NCI-H2107 treated with DMSO at 0.1 percent for 48 hours (cell line): ENCODE data around the gene ABCB6.

Experiments
- DNase-seq: peaks from one replicate; lab custom pipeline; 2025; ENCODE audit not compliant: unreplicated experiment; lab: John Stamatoyannopoulos, UW

ABCB6 gene

GRCh38 chr2:219186754-219187456, 31.9 kb downstream of the ABCB6 start:
- no peak for DNase-seq

DNA sequence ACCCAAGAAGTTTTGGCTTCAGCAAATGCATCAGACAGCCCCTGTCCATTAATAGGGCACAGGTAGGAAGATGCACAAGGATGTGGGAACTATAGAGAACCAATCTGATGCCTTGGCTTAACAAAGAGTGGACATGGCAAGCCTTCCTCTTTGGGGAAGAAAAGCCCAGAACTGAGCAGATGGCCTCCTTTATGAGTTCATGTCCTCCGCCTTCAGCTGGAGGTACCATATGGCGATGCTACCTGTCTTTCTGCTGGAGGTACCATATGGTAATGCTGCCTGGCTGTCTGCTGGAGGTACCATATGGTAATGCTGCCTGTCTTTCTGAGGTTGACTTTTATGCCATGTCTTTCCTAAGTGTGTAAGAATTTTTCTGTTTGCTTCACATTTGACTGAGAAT, 34.6 kb downstream of the ABCB6 start:
- DNase-seq: no peak

DNA sequence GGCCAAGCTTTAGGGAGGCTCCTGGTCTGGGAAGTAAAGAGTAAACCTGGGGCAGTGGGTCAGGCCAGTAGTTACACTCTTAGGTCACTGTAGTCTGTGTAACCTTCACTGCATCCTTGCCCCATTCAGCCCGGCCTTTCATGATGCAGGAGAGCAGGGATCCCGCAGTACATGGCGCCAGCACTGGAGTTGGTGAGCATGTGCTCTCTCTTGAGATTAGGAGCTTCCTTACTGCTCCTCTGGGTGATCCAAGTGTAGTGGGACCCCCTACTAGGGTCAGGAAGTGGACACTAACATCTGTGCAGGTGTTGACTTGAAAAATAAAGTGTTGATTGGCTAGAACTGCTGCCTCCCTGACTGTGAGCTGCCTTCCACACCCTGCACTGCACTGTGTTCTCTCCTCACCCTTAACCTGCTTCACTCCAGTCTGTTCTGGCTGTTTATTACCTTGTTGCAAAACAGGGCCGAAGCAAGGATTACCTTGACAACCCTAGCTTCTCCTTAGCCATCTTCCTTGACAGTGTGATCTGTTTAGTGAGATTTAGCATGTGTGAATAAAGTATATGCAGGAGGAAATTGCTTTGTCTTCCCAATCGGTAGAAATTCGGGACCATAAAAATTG, 35.5 kb downstream of the ABCB6 start:
- DNase-seq: no peak

DNA sequence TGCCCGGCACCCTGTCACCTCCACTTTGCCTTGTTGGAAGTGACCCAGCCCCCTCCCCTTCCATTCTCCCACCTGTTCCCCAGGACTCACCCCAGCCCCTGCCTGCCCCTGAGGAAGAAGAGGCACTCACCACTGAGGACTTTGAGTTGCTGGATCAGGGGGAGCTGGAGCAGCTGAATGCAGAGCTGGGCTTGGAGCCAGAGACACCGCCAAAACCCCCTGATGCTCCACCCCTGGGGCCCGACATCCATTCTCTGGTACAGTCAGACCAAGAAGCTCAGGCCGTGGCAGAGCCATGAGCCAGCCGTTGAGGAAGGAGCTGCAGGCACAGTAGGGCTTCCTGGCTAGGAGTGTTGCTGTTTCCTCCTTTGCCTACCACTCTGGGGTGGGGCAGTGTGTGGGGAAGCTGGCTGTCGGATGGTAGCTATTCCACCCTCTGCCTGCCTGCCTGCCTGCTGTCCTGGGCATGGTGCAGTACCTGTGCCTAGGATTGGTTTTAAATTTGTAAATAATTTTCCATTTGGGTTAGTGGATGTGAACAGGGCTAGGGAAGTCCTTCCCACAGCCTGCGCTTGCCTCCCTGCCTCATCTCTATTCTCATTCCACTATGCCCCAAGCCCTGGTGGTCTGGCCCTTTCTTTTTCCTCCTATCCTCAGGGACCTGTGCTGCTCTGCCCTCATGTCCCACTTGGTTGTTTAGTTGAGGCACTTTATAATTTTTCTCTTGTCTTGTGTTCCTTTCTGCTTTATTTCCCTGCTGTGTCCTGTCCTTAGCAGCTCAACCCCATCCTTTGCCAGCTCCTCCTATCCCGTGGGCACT, 36.2 kb downstream of the ABCB6 start:
- no peak for DNase-seq

DNA sequence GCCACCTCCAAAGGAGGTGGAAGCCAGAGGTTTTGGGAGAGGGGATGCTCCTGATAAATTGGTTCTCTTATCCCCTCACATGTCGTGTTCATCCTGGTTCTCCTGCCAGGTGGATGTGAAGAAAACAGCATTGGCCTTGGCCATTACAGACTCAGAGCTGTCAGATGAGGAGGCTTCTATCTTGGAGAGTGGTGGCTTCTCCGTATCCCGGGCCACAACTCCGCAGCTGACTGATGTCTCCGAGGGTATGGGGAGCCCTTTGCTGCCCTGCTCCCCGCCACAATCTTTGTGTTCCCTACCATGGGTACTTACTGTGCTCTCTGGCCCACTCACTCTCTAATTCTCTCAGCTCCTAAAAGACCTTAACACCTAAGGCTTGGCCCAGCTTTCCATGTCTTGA, 37.2 kb downstream of the ABCB6 start:
- no peak for DNase-seq

GRCh38 chr2:219180961-219181360, 37.8 kb downstream of the ABCB6 start:
- no peak for DNase-seq

DNA sequence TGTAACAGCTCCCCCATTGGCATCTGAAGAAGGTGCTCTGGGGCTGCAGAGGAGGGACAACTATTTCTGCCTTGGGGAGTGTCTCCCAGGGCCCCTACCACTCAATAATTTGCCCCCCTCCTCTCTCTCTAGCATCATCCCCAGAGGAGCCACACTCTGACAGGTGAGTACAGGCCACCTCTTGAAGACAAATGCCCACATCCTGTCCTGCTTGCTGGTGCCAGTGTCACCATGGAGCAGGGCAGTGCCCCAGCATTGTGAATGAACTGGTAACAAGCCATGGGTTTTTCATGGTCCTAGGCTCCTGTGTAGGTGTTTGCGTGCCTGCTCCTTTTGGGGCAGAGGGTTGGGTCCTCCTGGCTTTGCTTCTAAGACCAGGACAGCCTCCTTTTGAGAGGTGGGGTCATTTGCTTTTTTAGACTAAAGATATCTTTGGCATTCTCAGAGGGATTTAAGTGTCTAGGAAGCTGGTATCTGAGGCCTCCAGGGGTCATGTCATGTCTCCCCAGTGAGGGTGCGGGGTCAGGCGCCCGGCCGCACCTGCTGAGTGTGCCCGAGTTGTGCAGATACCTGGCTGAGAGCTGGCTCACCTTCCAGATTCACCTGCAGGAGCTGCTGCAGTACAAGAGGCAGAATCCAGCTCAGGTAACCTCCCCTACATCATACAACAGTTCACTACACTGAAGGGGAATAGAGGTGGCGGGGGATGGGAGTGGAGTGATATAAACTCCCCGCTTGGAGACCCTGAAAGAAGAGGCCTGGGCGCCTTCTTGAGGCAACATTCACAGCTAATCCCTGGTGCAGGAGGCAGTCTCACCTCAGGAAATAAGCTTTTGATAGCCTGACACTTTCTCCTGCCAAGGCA, 38.9 kb downstream of the ABCB6 start:
- DNase-seq: no peak

DNA sequence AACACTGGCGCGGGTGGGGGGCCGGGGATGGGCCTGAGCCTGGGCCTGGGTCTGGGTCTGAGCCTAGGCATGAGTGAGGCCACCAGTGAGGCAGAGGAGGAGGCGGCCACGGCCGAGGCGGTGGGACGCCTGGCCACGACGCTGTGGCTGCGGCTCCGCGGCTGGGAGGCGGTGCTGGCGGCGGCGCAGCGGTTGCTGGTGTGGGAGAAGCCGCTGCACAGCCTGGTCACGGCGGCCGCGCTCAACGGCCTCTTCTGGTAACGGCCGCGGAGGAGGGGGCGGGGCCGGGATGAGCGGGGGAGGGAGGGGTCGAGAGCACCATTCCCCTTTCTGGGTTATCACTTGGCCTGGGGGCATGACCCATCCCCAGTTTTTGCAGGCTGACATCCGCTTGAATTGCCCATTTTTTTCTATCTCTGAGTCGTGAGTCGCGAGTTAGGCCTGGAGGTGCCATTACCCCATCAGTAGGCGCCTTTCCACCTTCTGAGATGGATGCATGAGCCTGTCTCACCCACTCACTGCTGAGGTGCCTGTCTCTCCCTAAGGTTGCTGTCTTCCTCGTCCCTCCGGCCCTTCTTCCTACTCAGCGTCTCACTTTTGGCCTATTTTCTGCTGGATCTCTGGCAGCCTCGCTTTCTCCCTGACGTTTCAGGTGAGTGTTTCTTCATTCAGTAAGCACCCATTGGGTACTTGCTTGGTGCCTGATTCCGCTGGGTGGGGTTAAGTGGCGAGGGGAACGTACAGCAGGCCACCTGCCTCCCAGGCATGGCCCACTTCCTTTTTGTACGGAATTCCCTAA, 40.2 kb downstream of the ABCB6 start:
- no peak for DNase-seq

DNA sequence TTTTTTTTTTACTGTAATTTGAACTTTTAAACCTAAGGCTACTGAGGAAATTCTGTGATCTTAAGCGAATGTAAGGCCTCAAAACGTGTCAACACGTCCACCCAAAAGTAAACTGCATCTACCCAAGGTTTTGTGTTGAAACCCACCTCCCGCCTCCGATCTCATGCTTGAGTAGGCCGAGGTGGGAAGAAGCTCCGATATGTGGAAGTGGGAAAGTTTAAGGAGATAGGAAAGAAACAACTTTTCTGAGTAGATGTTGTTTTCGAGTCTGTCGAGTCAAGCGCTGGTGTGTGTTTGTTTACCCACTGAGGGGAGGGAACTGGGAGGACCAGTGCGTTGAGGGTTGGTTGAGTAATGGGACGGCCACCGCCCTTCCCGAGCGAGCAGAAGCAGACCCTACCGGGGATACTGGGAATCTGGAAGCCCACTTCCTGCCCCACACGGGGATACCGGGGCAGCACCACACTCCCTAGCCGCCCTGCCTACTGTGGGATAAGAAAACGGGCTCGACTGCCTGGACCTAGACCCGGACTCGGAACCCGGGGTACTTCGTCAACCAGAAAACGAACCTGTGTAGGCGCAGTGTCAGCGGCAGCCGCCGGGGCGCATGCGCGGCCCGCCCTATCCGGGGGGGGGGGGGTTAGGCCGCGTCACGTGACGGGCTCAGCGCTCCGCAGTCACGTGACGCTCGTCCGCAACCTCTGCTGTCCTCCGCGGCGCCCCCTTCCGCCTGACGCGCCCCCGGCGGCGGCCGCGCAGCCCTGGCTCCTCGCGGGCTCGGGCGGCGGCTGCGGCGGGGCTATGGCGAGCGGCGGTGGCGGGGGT, 41.0 kb downstream of the ABCB6 start, which contains the start of gene RETREG2:
RETREG2 (plus strand) TSS at position 724 of the 825 bp plus-strand sequence; CDS start at position 802, 78 bp downstream.
- DNase-seq: peak; percentile 70

DNA sequence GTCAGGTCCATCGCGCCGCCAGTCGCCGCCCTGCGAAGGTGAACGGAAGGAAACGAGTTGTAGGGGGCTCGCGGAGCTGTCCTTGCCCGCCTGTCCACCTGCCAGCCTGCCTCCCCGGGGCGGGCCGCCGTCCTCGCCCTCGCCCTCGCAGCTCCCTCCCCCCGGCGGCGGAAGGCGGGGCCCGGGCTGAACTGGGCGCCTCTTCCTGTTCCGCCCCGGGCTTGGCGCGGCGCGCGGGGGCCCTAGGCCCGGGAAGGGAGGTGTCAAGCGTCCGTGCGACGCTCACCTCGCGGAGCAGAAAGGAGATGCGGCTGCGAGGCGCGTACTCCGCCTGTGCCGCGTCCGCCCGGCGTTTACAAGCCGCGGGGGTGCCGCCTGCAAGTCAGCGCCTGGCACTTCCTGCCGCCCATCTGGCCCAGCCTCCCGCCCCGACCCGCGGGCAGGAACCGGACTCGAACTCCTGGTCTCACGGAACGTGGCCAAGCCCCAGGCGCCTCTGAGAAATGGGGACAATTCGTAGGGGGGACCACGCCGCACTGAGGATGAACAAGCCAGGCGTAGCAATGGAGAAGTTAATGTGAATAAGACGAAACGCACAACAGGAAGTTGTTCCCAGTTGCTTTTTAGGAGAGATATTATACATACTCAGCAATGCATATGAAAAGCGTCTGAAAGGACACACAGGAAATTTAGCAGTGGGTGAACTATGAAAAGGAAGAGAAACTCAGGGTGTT, 41.8 kb downstream of the ABCB6 start, which contains the start of gene CNPPD1:
CNPPD1 (minus strand) TSS at position 108 of the 734 bp plus-strand sequence; CDS start at position 11, 97 bp downstream.
- peak; percentile 46 for DNase-seq

DNA sequence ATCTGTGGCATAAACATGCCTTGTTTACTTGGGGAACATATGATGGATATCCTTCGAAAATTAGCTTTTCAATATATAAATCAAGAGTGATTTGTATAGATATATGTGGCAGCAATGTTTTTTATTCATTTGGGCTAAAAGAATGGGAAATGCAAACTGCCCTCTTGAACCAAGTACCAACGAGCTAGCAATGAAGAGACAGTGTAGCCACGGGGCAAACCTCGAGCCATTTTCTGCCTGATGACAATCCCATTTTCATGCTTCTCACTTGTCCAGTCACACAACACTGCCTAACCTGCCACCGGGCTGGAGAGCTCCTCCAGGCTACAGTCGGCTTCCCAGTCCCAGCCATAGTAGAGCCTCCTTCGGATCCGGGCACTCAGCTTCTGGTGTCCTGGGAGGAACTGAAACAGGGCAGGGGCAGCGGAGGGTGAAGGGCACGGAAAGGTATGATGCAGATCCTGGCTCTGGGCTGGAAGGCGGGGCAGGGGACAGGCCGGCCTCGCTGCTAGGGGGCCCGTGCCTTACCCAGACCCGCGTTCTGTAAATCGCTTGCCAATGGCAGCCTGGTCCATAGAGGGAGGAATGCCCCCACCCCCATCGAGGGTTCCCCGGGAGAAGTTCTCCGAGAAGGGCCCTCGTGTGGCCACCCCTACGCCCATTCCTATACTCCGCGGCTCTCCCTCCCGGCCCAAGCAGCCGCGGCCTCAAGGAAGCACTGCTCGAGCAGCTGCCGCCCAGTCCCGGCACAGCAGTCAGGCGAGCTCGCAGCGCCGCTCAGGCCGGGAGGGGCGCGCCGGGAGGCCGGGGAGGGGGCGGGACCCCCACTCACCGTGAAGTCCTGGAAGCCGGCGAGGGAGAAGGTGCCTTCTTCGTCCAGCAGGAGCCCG, 42.6 kb downstream of the ABCB6 start:
- DNase-seq: no peak

DNA sequence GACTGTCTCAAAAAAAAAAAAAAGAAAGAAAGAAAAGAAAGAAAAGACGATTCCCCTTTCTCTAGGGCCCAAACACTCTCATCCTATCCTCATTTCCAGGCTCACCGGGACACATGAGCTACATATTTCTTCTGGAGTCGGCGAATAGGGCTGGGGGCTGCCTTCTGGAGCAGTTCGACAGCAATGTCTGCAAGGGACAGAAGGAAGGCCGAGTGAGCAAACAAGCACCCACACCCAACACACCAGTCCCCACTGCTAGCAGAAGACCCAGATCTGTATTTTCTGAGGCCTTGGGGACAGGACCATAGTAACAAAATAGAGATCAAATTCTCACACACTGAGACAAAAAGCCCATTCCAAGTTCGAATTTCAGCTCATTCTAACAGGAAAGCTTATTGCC, 43.3 kb downstream of the ABCB6 start:
- no peak for DNase-seq

- no peak for DNase-seq
These were observed 44.0 kb downstream of the ABCB6 start for GRCh38 chr2:219174801-219175200.

DNA sequence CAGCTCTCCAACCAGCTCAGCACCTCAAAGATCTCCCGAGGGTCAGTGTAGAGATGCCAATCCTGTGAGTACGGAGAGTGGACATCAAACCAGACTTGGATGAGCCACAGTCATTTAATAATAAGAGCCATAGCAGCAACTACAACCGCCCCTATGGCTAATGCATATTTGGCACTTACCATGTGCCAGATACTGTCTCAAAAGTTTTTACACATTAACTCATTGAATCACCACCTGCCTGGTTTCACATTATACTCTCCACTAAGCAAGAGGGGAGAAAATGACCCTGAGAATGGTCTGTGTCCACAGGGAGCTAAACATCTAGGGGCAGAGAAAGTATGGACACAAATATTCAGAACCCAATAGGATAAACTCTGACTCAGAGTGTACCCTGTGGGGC, 44.6 kb downstream of the ABCB6 start:
- no peak for DNase-seq

- no peak for DNase-seq
These were observed 45.6 kb downstream of the ABCB6 start for GRCh38 chr2:219173176-219173575.

- no peak for DNase-seq
These were observed 46.3 kb downstream of the ABCB6 start for GRCh38 chr2:219172231-219173154.
